GM18499 (cell line): ENCODE results near the gene CPT2.

Experiments used
- ATAC-seq: cut with Tn5 transposase; IDR thresholded peaks from one replicate; pipeline ENCODE4 v1.9.1; 2021; ENCODE audit warnings: moderate number of reproducible peaks; ENCODE audit not compliant: insufficient read depth, unreplicated experiment

The CPT2 gene

GRCh38 chr1:53210954-53211353, 14.3 kb downstream of the CPT2 start:
- no peak for ATAC-seq

GRCh38 chr1:53214376-53214940, 17.8 kb downstream of the CPT2 start:
- ATAC-seq = no peak

- ATAC-seq = no peak
Measured at GRCh38 chr1:53218201-53218600, 21.6 kb downstream of the CPT2 start.

- no peak for ATAC-seq
Measured at GRCh38 chr1:53219711-53220110, 23.1 kb downstream of the CPT2 start.

GRCh38 chr1:53220171-53220961, 23.7 kb downstream of the CPT2 start, which contains the start of gene CZIB:
Gene CZIB, minus strand, starts transcription at chr1:53220634. Its CDS starts 59 bp downstream, at chr1:53220575.
- peak; percentile 84 for ATAC-seq

- no peak for ATAC-seq
Measured at GRCh38 chr1:53220962-53221286, 24.3 kb downstream of the CPT2 start.

GRCh38 chr1:53237638-53238037, 41.0 kb downstream of the CPT2 start:
- ATAC-seq = no peak

- ATAC-seq = peak; percentile 95
Measured at GRCh38 chr1:53238197-53239155, 41.9 kb downstream of the CPT2 start, which contains the start of gene MAGOH. Gene MAGOH, minus strand, starts transcription at chr1:53238518. Its CDS starts 70 bp downstream, at chr1:53238448.

- ATAC-seq = no peak
Measured at GRCh38 chr1:53241828-53242227, 45.2 kb downstream of the CPT2 start.

GRCh38 chr1:53242381-53242780, 45.8 kb downstream of the CPT2 start:
- no peak for ATAC-seq

GRCh38 chr1:53244141-53244540, 47.5 kb downstream of the CPT2 start:
- no peak for ATAC-seq

- no peak for ATAC-seq
Measured at GRCh38 chr1:53246261-53247134, 49.9 kb downstream of the CPT2 start.

- no peak for ATAC-seq
Measured at GRCh38 chr1:53249706-53250105, 53.1 kb downstream of the CPT2 start.

- no peak for ATAC-seq
Measured at GRCh38 chr1:53250325-53250724, 53.7 kb downstream of the CPT2 start.

- ATAC-seq = no peak
Measured at GRCh38 chr1:53254011-53254640, 57.5 kb downstream of the CPT2 start.

GRCh38 chr1:53255031-53255430, 58.4 kb downstream of the CPT2 start:
- no peak for ATAC-seq

GRCh38 chr1:53256511-53257453, 60.2 kb downstream of the CPT2 start:
- no peak for ATAC-seq

- ATAC-seq = no peak
Measured at GRCh38 chr1:53257454-53258081, 60.9 kb downstream of the CPT2 start.
